ENCODE measurements around the gene THOP1.

- TF ChIP-seq CTCF (IDR thresholded peaks at IDR 0.05) (no peak), POLR2A (IDR thresholded peaks at IDR 0.05) (no peak)
Observed at GRCh38 chr19:2756921-2757881, 28.1 kb upstream of the THOP1 start.
